ENCODE results near the gene CDCA5. TPM values are rescaled to one million over a fixed set of nuclear protein-coding genes. Genes with fewer than 3 reads are reported as not detected.
A peak's percentile ranks its signal among the peaks of the same experiment; 100 is the strongest.

The CDCA5 gene, protein sequence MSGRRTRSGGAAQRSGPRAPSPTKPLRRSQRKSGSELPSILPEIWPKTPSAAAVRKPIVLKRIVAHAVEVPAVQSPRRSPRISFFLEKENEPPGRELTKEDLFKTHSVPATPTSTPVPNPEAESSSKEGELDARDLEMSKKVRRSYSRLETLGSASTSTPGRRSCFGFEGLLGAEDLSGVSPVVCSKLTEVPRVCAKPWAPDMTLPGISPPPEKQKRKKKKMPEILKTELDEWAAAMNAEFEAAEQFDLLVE
- total RNA-seq = 2.6 and 3.4 TPM in 2 replicates

DNA sequence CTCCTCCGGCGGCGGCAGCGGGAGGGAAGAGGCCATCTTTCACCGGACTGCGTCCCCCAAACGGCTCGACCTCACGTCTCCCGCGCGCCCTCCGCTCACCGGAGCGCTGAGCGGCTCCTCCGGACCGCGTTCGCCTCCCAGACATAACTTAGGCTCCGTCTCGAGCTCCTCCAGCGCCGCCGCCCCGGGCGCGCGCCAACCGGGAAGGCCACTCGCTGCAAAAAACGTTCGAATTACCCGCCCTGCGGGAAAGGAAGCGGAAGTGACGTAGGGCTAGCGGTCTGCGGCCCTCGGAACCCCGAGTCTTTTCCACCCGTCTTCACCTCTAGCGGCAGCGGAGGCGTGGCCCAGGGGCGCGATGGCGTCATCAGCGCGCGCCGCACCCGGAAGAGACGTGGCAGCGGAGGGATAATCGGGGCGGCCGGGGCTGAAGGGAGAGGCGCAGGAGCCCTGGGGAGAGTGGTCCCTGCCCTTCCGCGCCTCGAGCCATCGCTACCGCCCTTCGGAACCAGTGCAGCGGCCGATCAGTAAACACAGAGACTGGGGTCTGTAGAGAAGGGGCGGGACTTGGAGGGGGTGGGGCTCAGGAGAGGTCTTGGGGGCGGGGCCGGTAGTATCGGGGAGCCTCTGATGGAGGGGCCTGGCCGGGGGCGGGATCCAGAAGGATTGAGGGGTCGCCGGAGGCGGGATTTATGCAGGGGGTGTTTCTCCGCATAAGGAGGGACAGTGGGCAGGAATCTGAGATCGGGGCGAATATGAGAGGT, at the start of gene CDCA5, which contains the start of gene ZFPL1:
Gene CDCA5, minus strand, starts transcription at position 207 of the 764 bp plus-strand sequence. Its CDS starts 62 bp downstream, at position 145.
Gene ZFPL1, plus strand, starts transcription at position 389 of the 764 bp plus-strand sequence. CDS start 477 bp downstream, outside the sequence.
- Mint-ChIP-seq H3K27me3 (no peaks in the 10 kb centered on the region), H3K9me3 (no peaks in the 10 kb centered on the region), H3K27ac (peak within 1 kb of the TSS; percentile 94), H3K4me1 (peaks cover 25% of the 10 kb centered on the region), H3K36me3 (ENCODE audit: low read depth) (peaks cover 45% of the 10 kb centered on the region), H3K4me3 (peak within 1 kb of the TSS; percentile 93)
- DNase-seq (peak; percentile 97), ATAC-seq (ENCODE audit: low read depth) (peak; percentile 92)
- ChIA-PET POLR2A (interaction anchor here (0.6 to 2.2 kb wide), 4 partner anchors 8 to 50 kb away, joined by 3 to 7 read pairs (median 5); partner anchors contain the start of genes SYVN1 and VPS51), CTCF (interaction anchor here (0.6 to 1.7 kb wide), 2 partner anchors 70 to 893 kb away, joined by 3 read pairs; partner anchors contain the start of gene ARL2)
- TF ChIP-seq, protein P1, sequence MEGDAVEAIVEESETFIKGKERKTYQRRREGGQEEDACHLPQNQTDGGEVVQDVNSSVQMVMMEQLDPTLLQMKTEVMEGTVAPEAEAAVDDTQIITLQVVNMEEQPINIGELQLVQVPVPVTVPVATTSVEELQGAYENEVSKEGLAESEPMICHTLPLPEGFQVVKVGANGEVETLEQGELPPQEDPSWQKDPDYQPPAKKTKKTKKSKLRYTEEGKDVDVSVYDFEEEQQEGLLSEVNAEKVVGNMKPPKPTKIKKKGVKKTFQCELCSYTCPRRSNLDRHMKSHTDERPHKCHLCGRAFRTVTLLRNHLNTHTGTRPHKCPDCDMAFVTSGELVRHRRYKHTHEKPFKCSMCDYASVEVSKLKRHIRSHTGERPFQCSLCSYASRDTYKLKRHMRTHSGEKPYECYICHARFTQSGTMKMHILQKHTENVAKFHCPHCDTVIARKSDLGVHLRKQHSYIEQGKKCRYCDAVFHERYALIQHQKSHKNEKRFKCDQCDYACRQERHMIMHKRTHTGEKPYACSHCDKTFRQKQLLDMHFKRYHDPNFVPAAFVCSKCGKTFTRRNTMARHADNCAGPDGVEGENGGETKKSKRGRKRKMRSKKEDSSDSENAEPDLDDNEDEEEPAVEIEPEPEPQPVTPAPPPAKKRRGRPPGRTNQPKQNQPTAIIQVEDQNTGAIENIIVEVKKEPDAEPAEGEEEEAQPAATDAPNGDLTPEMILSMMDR (IDR thresholded peaks at IDR 0.05) = no peak
- intact Hi-C loops (cut with micrococcal nuclease) = loop anchor here (1.0 to 2.0 kb wide), 8 partner anchors 12 to 167 kb away; partner anchors contain the start of genes ARL2, ATG2A, FAU and MRPL49

DNA sequence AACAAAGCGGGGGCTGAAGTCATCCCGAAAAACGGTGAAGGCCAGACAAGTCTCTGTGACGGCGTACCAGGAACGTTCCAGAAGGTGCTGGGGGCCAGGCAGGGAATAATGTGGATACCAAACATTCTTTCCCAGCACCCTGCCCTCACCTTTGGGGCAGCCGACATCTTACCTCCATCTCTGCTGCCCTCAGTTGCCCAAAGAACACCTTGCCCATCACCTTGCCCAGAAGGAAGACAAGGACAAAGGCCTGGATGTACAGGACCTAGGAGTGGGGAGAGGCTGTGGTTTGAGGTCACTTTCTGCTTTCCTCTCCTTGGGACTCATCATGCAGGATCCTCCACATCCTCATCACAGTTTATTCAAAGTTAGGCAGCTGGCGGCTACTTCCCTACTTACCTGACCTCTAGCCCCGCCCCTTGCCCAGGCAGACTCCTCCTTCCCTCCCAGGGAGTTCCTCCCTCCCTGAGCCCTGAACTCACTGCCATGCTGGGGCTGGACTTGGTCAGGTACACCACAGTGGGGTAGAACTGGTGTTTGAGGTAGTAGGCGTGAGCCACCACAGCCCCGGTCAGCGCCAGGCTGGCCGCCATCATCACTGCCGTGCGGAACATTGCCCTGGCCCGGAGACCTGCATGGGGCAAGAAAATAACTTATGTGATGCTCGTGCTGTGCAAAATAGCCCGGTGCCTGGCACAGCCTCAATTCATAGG, 49.3 kb upstream of the CDCA5 start:
- ATAC-seq (ENCODE audit: low read depth) (peak; percentile 13), DNase-seq (peak; percentile 67)
- TF ChIP-seq, protein P1 (IDR thresholded peaks at IDR 0.05) = no peak
- H3K27ac Mint-ChIP-seq = peak overlapping the region; percentile 99
- ChIA-PET POLR2A (interaction anchor here (0.5 to 13.5 kb wide), 23 partner anchors 12 to 919 kb away, joined by 3 to 546 read pairs (median 6); partner anchors contain the start of genes ARL2, CAPN1, CDCA5 and FAU), CTCF (interaction anchor here (1.7 to 8.6 kb wide), 5 partner anchors 11 to 129 kb away, joined by 5 to 54 read pairs (median 11); partner anchors contain the start of genes CAPN1, FAU, MRPL49 and POLA2)
- H3K4me1 Mint-ChIP-seq = peaks cover 70% of the 10 kb centered on the region
- H3K27me3 Mint-ChIP-seq = no peaks in the 10 kb centered on the region
- H3K4me3 Mint-ChIP-seq = peak overlapping the region; percentile 99
- peaks cover 68% of the 10 kb centered on the region for H3K36me3 Mint-ChIP-seq (ENCODE audit: low read depth)
- H3K9me3 Mint-ChIP-seq = no peaks in the 10 kb centered on the region
- intact Hi-C loops (cut with micrococcal nuclease) = loop anchor here (1.0 to 5.0 kb wide), 8 partner anchors 11 to 439 kb away; partner anchors contain the start of genes ATG2A, CAPN1, DPF2 and FAM89B

DNA sequence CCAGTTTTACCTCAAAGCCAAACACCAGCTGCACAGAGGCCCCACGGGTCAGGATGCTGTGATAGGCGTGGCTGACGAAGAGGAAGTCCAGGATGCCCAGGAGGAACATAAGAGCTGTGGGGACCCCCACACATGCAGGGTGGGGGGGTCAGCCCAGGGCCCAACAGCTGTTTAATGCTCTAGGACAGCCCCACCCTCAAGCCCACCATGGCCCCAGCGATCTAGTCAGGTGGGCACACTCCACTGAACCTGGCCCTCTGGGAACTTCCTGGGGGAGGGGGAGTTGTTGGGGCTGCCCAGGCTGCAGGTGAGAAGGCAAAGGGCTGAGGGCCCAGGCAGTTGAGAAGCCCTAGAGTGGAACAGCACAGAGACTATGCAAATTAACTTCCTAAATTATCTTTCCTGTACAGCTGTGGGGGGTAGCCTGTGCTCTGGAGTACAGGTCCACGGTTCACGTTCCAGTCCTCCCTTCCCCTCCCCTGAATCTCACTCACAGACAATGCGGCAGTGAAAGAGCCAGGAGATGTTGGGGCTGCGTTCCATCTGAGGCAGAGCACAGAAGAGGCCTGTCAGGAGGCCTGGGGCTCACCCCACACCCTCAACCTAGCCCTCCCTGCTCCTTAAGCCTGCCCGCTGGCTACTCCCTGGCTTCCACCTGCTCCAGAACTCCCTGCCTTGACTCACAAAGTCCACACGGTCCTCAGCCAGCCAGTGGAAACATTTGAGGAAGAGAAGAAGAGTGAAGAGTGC, 48.6 kb upstream of the CDCA5 start:
- TF ChIP-seq, protein P1 (IDR thresholded peaks at IDR 0.05) = no peak
- Mint-ChIP-seq H3K27ac (peak overlapping the region; percentile 99), H3K27me3 (no peaks in the 10 kb centered on the region), H3K36me3 (ENCODE audit: low read depth) (peaks cover 75% of the 10 kb centered on the region), H3K4me1 (peaks cover 67% of the 10 kb centered on the region), H3K4me3 (peak overlapping the region; percentile 99), H3K9me3 (no peaks in the 10 kb centered on the region)
- ATAC-seq (ENCODE audit: low read depth) (peak; percentile 56), DNase-seq (peak; percentile 67)
- ChIA-PET CTCF (interaction anchor here (0.9 to 8.6 kb wide), 8 partner anchors 11 to 130 kb away, joined by 3 to 54 read pairs (median 9); partner anchors contain the start of genes CAPN1, FAU, MRPL49 and POLA2), POLR2A (interaction anchor here (0.5 to 13.5 kb wide), 20 partner anchors 12 to 920 kb away, joined by 3 to 546 read pairs (median 5); partner anchors contain the start of genes ARL2, CAPN1, FAU and MALAT1)
- intact Hi-C loops (cut with micrococcal nuclease) = loop anchor here (1.0 to 5.0 kb wide), 8 partner anchors 10 to 440 kb away; partner anchors contain the start of genes ATG2A, CAPN1, DPF2 and FAM89B

DNA sequence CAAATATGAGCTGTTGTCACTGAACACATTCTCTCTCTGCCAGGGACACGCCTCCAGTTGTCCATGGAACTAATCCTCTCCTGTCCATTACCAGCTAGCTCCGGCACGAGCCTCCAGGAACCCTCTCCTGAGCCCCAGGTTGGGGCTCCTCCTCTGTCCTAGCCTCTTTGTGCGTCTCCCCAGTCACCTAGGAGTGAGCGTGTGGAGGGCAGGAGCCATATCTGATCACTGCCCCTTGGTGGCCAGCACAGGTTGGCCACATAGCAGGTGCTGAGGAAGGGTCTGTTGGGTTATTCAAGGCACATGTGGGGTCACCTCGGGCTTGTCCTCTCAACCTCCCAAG, 48.0 kb upstream of the CDCA5 start:
- Mint-ChIP-seq H3K36me3 (ENCODE audit: low read depth) (peaks cover 80% of the 10 kb centered on the region), H3K4me1 (peaks cover 63% of the 10 kb centered on the region), H3K27ac (peak overlapping the region; percentile 99), H3K9me3 (no peaks in the 10 kb centered on the region), H3K4me3 (peak overlapping the region; percentile 99), H3K27me3 (no peaks in the 10 kb centered on the region)
- CTCF ChIA-PET = interaction anchor here (0.9 to 8.6 kb wide), 7 partner anchors 11 to 130 kb away, joined by 3 to 54 read pairs (median 7); partner anchors contain the start of genes CAPN1, FAU, MRPL49 and POLA2
- ATAC-seq (ENCODE audit: low read depth) (no peak), DNase-seq (no peak)
- TF ChIP-seq, protein P1 (IDR thresholded peaks at IDR 0.05) = no peak
- intact Hi-C loops (cut with micrococcal nuclease) = loop anchor here (1.0 to 5.0 kb wide), 8 partner anchors 10 to 440 kb away; partner anchors contain the start of genes ATG2A, CAPN1, DPF2 and FAM89B
- POLR2A ChIA-PET = interaction anchor here (0.8 to 13.5 kb wide), 18 partner anchors 13 to 728 kb away, joined by 3 to 546 read pairs (median 6); partner anchors contain the start of genes ARL2, CAPN1, FAU and MALAT1
